ENCODE data around the gene B4GALT1.
"Not testable (repeated sequence)": the region's sequence is repeated elsewhere in the genome, so short reads cannot be mapped to it uniquely, and the experiment has no call there.

B4GALT1 gene

DNA sequence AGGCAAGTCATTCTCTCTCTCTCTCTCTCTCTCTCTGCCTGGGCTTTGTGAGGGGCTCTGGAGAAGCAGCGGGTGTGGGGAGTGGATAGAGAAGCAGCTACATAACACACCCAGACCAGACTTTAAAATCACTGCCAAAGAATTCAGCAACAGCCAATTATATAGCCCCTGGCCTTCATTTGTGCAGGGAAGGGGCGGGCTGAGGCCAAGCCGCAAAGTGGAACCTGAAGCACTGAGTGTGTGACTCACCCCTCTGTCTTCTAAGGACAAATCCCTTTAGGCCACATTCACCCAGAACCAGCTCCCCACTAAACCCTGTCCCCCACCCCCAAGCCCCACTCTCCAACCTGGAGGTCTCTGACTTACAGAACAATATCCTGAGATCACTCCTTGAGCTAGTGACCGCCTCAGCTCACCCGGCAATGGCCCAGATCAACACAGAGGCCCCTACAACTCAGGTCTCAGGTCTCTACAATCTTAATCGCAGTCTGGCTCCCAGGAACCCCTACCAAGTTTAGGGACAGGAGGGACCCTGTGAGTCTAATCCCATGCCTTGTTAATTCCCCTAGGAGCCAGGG lies 6.0 kb downstream of the B4GALT1 start:
- Mint-ChIP-seq H3K27ac (peak overlapping the region; percentile 97), H3K27me3 (ENCODE audit: low read depth) (no peaks in the 10 kb centered on the region), H3K36me3 (ENCODE audit: low read depth) (peaks cover 16% of the 10 kb centered on the region), H3K9me3 (no peaks in the 10 kb centered on the region), H3K4me1 (ENCODE audit: low read depth) (peaks cover 81% of the 10 kb centered on the region), H3K4me3 (peak overlapping the region; percentile 70)

DNA sequence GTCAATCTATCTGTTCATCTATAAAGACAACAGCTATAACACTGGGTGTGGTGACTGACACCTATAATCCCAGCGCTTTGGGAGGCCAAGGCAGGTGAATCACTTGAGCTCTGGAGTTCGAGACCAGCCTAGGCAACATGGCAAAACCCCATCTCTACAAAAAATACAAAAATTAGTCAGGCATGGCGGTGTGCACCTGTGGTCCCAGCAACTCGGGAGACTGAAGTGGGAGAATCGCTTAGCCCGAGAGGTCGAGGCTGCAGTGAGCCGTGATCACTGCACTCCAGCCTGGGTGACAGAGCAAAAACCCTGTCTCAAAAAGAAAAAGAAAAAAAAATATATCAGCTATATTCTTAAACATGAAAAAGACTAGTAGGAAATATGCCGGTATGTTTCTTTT lies 6.7 kb downstream of the B4GALT1 start:
- H3K27me3 Mint-ChIP-seq (ENCODE audit: low read depth); H3K9me3 Mint-ChIP-seq: not testable (repeated sequence)
- peaks cover 79% of the 10 kb centered on the region for H3K4me1 Mint-ChIP-seq (ENCODE audit: low read depth)
- peak overlapping the region; percentile 81 for H3K4me3 Mint-ChIP-seq
- peak overlapping the region; percentile 97 for H3K27ac Mint-ChIP-seq
- peaks cover 15% of the 10 kb centered on the region for H3K36me3 Mint-ChIP-seq (ENCODE audit: low read depth)

DNA sequence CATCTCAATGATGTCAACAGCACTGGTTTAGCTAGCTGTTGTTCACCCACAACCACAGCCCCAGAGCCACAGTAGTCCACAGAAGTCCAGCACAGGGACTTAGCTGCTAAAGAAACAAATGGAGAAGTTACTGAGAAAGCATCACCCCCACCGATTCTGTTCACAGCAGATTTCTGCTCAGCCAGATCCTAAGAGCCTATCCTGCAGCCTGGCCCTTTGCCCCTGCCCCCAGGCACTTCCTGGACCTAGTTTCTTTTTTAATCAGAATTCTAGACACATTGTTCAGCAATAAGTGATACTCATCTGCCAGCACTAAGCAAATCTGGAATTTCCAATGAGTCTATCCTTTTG lies 7.4 kb downstream of the B4GALT1 start:
- H3K4me1 Mint-ChIP-seq (ENCODE audit: low read depth) = peaks cover 78% of the 10 kb centered on the region
- H3K36me3 Mint-ChIP-seq (ENCODE audit: low read depth) = peaks cover 14% of the 10 kb centered on the region
- no peaks in the 10 kb centered on the region for H3K27me3 Mint-ChIP-seq (ENCODE audit: low read depth)
- H3K9me3 Mint-ChIP-seq = no peaks in the 10 kb centered on the region
- peak overlapping the region; percentile 81 for H3K4me3 Mint-ChIP-seq
- peak overlapping the region; percentile 97 for H3K27ac Mint-ChIP-seq

DNA sequence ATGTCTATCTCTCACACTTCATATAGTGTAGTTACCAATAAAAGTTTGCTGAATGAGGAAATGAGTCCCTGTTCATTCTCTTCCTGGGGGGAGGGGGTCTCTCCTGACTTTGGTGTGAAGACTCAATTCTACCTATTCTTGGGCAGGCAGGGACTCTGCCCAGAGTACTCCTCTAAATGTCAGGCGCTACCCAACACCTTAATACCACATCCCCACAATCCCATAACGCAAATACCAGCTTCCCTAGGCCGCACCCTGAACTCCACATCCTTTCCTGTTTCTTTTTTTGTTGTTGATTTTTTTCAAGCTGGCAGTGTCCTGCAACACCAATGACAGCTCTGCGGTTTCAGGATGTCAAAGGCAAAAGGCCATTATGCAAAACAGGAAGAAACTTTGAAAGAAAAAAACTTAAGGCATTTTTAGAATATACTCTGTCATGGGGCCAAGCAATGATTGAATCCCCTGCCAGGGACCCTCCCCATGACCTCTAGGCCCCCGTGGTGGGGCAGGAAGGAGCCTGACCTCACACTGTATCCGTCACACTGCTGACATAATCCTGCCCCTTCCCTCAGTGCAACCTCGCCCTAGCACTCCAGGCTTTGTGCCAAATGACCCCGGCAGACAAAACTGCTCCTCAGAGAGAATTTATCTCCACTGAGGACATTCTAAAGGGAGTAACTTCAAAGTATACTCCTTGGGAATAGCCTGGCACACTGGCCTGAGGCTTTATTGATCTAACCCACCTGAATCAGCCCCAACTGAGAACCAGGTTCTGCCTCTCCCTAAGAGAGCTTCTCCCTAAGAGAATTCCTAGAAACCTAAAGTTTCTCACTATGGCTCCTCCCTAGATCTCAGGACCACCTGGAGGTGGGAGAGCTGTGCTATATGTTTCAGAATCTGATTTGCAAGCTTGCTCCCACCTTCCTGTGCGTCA lies 8.0 kb downstream of the B4GALT1 start:
- Mint-ChIP-seq H3K27me3 (ENCODE audit: low read depth) (no peaks in the 10 kb centered on the region), H3K36me3 (ENCODE audit: low read depth) (peaks cover 10% of the 10 kb centered on the region), H3K4me3 (peak overlapping the region; percentile 81), H3K27ac (peak overlapping the region; percentile 97), H3K4me1 (ENCODE audit: low read depth) (peaks cover 79% of the 10 kb centered on the region), H3K9me3 (no peaks in the 10 kb centered on the region)

DNA sequence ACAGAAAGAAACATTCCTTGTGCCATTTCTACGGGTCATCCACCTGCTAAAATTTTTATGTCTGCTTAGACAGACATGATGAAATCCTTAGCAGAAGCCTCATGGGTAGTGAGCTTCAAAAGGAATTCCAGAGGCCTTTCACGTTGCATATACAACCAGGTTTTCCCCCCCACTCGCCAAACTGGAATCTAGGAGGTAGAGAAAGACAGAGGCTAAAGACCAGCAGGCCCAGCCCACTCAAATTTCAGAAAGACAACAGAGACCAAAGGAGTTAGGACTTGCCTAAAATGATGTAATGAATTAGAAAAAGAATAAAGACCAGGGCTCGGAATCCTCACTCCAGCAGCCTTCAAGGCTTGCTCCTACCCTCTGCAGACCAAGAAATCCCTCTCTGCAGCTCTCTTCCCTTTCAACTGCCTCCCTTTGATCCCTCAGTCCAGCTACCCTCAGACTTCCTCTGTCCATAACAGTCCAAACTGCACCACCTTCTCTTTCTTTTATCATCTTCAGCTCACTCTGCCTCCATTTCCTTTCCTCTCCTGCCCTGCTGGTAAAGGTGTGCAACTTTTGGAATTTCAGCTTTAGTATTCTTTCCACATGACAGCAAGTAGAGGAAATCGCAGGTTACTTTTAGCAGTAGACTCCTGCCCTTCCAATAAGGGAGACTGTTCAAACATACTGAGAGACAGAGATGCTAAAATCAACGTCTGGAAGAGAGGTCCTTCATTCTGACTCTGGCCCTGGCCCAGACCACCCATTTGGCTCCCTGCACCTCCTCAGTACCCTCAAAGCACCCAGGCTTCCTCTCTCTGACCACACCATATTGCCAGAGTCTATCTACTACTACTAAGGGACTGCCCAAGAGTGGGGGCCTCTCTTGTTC lies 8.9 kb downstream of the B4GALT1 start:
- Mint-ChIP-seq H3K4me3 (peak overlapping the region; percentile 81), H3K27ac (peak overlapping the region; percentile 97), H3K27me3 (ENCODE audit: low read depth) (no peaks in the 10 kb centered on the region), H3K4me1 (ENCODE audit: low read depth) (peaks cover 79% of the 10 kb centered on the region), H3K9me3 (no peaks in the 10 kb centered on the region), H3K36me3 (ENCODE audit: low read depth) (peaks cover 13% of the 10 kb centered on the region)

DNA sequence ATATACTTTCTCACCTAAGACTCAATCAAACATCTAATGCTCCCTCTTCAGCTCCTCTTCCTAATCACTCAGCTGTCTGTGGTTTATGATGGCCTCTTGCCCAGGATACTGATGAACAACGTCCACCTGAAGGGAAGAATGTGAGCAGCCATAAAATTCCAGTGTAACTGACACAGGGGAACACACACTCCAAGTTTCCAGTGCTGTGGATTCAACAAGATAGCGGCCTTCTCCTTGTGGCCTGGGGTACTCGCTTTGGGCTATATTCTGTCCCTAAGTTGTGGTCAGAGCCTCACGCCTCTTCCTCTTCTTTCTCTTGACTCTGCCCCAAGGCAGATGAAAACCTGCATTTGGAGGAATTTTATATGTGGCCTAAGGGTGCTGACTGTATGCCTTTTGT lies 11.7 kb downstream of the B4GALT1 start:
- no peaks in the 10 kb centered on the region for H3K27me3 Mint-ChIP-seq (ENCODE audit: low read depth)
- no peaks in the 10 kb centered on the region for H3K9me3 Mint-ChIP-seq
- peak overlapping the region; percentile 10 for H3K27ac Mint-ChIP-seq
- H3K4me3 Mint-ChIP-seq = no peak overlapping the region
- H3K36me3 Mint-ChIP-seq (ENCODE audit: low read depth) = peaks cover 11% of the 10 kb centered on the region
- peaks cover 73% of the 10 kb centered on the region for H3K4me1 Mint-ChIP-seq (ENCODE audit: low read depth)

DNA sequence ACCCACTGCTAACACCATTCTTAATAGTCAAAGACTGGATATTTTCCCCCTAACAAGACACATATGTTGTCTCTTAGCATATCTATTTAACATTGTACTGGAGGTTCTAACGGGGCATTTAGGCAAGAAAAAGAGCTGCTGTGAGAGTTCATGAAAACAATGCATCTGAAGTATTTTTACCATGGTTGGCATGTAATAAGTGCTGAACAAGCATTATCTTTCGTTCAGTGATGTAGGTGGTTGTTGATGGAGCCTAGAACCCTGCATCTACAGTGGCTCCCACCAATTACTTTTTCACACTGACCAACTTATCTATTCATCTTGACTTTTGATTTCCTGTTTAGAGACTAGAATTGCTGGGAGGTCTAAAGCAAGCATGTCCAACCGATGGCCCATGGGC lies 12.8 kb downstream of the B4GALT1 start:
- Mint-ChIP-seq H3K27ac (no peak overlapping the region), H3K4me3 (no peak overlapping the region), H3K27me3 (ENCODE audit: low read depth) (no peaks in the 10 kb centered on the region), H3K4me1 (ENCODE audit: low read depth) (peaks cover 67% of the 10 kb centered on the region), H3K9me3 (no peaks in the 10 kb centered on the region), H3K36me3 (ENCODE audit: low read depth) (peaks cover 11% of the 10 kb centered on the region)

DNA sequence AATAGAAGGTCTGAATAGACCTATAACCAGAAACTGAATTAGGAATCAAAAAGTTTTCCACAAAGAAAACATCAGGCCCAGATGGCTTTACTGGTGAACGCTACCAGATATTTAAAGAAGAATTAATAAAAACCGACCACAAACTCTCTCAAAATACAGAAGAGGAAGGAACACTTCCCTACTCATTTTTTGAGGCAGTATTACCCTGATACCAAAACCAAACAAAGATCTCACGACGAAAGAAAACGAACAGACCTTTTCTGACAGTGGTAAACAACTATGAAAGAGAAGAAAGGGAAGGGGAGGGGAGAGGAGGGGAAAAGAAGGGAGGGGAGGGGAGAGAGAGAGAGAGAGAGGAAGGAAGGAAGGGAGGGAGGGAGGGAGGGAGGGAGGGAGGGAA lies 13.5 kb downstream of the B4GALT1 start:
- Mint-ChIP-seq H3K9me3 (no peaks in the 10 kb centered on the region), H3K4me3 (peak overlapping the region; percentile 61), H3K27ac (peak overlapping the region; percentile 56), H3K4me1 (ENCODE audit: low read depth) (peaks cover 60% of the 10 kb centered on the region), H3K27me3 (ENCODE audit: low read depth) (no peaks in the 10 kb centered on the region), H3K36me3 (ENCODE audit: low read depth) (peaks cover 11% of the 10 kb centered on the region)

DNA sequence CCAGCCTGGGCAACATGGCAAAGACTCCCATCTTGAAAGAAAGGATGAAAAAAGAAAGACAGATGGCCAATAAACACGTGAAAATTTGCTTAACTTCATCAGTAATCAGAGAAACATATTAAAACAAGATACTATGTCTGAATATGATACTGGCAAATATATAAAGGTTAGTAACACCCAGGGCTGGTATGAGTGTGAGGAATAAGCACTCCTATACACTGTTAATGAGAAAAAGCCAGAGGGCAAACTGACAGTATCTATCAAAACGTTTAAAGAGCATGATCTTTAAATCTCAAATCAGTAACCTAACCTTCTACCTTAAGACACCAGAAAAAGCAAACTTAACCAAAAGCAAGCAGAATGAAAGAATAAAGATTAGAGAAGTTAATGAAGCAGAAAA lies 14.1 kb downstream of the B4GALT1 start:
- no peaks in the 10 kb centered on the region for H3K9me3 Mint-ChIP-seq
- H3K27ac Mint-ChIP-seq = peak overlapping the region; percentile 33
- peaks cover 58% of the 10 kb centered on the region for H3K4me1 Mint-ChIP-seq (ENCODE audit: low read depth)
- H3K4me3 Mint-ChIP-seq = no peak overlapping the region
- no peaks in the 10 kb centered on the region for H3K27me3 Mint-ChIP-seq (ENCODE audit: low read depth)
- peaks cover 11% of the 10 kb centered on the region for H3K36me3 Mint-ChIP-seq (ENCODE audit: low read depth)

DNA sequence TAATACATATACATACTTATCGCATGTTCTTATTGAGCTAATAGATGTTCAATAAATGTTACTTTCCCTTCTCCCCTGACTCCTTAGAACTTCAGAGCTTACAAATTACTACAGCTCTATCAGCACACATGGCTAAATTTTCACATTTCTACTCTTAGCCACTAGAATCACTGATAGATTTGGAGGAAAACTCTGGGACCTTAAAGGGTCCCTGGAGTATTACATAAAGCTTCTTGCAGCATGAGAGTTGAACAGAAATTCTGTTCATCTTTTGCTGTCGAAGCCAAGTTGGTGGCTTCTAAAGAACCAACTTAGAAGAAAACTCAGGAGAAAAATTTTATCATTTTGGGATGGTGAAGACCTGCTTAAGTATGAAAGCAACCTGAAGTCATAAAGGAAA lies 15.5 kb downstream of the B4GALT1 start:
- Mint-ChIP-seq H3K27me3 (ENCODE audit: low read depth) (no peaks in the 10 kb centered on the region), H3K4me3 (no peak overlapping the region), H3K4me1 (ENCODE audit: low read depth) (peaks cover 53% of the 10 kb centered on the region), H3K36me3 (ENCODE audit: low read depth) (peaks cover 14% of the 10 kb centered on the region), H3K27ac (no peak overlapping the region), H3K9me3 (no peaks in the 10 kb centered on the region)

DNA sequence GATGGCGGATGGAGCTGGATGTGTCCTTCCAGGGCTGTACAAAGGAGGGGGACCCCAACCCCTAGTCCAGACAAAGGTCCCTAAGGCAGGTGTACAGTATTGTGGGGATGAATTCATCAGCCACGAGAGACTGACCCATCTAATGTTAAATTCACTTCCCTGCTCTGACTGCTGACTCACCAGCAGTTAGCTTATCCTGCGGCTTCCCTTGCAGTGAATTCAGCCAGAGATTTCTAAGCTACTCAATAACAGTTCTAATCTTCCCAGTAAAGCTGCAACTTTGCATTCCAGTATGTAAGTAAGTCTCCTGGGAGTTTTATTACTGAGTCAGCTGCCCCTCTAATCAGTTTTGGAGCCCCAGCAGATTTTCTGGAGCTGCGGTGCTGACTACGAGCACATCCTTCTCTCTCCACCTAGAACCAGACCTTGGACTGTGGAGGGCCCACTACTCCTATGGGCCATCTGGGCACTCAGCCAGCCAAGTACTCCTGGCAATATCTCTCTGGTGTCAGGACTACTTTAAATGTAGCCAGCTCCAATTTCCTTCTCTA lies 16.1 kb downstream of the B4GALT1 start:
- Mint-ChIP-seq H3K9me3 (no peaks in the 10 kb centered on the region), H3K4me3 (no peak overlapping the region), H3K4me1 (ENCODE audit: low read depth) (peaks cover 56% of the 10 kb centered on the region), H3K27ac (no peak overlapping the region), H3K27me3 (ENCODE audit: low read depth) (no peaks in the 10 kb centered on the region), H3K36me3 (ENCODE audit: low read depth) (peaks cover 15% of the 10 kb centered on the region)

DNA sequence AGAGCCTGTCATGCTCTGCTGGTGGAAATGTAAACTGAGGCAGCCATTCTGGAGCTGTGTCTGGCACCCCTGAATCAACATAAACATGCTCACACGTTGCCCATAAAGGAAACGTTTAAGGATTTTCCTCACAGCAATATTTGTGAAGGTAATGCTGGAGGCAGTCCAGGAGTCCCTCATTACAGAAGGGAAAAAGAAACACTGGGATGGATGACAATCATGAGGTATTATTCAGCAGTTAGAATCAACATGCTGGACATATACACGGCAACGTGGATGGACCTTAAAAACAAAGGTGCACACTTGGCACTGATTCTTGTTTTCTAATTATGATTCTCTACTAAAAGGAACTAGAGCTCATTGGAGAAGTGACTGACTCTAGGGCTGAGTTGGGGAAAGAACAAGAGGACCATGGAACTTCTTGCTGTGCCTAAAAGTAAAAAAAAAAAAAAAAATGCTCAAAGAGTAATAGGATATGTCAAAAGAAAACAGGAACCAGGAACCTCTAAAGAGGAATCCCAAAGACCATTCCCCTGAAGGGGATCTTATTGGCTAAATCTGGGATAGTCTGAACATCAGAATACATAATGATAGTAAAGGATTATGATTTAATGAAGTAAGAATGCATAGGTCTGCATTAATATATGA lies 18.6 kb downstream of the B4GALT1 start:
- Mint-ChIP-seq H3K4me1 (ENCODE audit: low read depth) (peaks cover 45% of the 10 kb centered on the region), H3K4me3 (no peak overlapping the region), H3K27ac (no peak overlapping the region), H3K9me3 (no peaks in the 10 kb centered on the region), H3K36me3 (ENCODE audit: low read depth) (peaks cover 6% of the 10 kb centered on the region), H3K27me3 (ENCODE audit: low read depth) (no peaks in the 10 kb centered on the region)

DNA sequence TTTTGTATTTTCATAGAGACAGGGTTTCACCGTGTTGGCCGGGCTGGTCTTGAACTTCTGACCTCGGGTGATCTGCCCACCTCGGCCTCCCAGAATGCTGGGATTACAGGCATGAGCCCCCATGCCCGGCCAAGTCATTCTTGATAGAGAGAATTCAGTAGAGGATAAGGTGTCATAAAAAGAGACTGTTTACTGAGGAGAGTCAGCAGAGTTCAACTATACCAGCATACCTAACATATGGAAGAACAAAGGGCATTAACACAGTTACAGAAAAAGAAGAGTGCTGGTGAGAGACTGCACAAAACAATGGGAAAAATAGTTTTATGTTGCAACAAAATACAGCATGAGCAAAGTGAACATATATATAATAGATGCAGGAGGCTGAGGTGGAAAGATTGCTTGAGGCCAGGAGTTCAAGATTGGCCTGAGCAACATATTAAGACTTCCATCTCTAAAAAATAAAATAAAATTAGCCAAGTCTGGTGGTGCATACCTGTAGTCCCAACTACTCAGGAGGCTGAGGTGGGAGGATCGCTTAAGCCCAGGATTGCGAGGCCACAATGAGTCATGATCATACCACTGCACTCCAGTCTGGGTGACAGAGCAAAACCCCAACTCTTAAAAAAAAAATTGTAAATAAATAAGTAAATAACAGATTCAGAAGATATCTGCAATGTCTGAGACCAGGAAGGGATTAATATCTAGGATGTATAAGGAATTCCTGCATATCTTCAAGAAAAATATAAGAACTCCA lies 19.5 kb downstream of the B4GALT1 start:
- Mint-ChIP-seq H3K27ac (no peak overlapping the region), H3K9me3 (no peaks in the 10 kb centered on the region), H3K4me1 (ENCODE audit: low read depth) (peaks cover 41% of the 10 kb centered on the region), H3K36me3 (ENCODE audit: low read depth) (peaks cover 5% of the 10 kb centered on the region), H3K27me3 (ENCODE audit: low read depth) (no peaks in the 10 kb centered on the region), H3K4me3 (no peak overlapping the region)
